Hematopoietic multipotent progenitor cell treated with erythropoietin and hydrocortisone succinate and interleukin-3 and kit ligand, for 17 days (in vitro differentiated cells): ENCODE results near the gene DCD.
"Not testable (repeated sequence)": the region's sequence is repeated elsewhere in the genome, so short reads cannot be mapped to it uniquely, and the experiment has no call there.

Source experiments
- DNase-seq: peaks from one replicate; pipeline ENCODE4 v3.0.0-alpha.2; 2015; ENCODE audit warnings: low spot score

Gene DCD

DNA sequence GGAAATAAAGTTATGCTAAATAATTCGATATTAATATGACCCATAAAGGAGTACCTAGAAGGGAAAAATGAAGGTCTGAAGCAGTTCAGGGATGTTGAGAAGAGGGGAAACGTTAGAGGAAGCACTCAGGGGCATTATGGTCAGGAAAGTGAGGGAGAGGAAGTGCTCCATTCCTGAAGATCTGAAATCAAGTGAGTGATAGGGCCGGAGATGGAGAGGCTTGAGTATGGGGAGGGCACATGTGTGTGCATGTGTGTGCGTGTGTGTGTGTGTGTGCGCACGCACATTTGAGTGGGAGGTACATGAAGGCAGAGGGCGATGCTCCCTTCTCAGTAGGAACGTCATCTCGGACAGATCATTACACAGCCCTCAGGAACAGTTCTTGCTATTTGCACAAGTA, 4.9 kb upstream of the DCD start:
- DNase-seq, result no peak

DNA sequence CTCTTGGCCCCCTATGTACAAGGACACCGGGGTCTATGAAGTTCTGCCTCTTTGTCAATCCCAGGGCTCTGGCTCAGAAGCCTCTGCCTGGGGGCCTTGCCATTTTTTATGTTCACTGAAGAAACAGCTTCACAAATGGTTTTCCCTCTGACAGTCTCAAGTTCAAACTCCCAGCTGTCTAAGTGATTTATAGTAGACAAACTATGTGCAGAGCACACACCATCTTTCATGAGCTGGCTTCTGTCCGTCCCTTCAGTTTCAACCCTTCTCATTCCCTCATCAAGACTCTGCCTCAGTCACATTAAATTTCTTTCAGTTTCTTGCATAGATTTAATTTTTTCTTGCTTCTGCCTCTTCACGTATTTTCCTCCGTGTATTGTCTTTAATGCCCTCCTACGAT, 2.7 kb upstream of the DCD start:
- DNase-seq, result no peak

DNA sequence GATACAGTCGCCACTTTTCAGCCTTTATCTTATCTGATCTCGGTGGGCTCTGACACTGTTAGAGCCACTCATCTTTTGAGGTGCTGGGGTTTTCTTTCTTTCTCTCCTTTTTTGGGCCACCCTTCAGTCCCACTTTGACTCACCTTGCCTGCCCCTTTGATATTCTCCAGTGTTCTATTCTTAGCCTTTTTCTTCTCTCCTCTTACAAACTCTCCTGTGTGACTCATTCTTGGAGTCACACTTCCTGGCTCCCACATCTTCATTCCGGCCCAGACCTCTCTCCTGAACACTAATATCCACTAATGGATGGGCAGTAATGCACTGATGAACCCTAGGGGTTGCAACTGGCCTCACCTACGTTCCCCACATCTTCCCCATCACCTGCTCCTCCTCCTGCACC, 2.2 kb upstream of the DCD start:
- no peak for DNase-seq

DNA sequence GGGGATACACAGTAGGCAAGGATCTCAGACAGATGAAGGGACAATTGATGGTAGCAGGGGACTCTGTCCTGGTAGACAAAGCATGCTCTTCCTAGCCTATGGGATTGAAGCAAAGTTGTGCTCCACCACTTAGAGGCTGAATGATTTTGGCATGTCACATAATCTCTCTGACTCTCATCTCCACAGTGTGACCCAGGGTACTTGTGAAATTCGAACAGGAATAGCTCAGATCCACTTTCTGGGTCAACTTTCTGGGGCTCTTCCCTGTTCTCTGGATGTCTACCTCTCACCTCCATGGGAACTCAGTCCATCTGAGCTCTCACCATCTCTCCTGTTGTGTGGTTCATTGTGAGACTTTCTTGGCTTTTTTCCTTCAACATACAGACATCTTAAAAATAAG, 1.7 kb upstream of the DCD start:
- DNase-seq, result no peak

DNA sequence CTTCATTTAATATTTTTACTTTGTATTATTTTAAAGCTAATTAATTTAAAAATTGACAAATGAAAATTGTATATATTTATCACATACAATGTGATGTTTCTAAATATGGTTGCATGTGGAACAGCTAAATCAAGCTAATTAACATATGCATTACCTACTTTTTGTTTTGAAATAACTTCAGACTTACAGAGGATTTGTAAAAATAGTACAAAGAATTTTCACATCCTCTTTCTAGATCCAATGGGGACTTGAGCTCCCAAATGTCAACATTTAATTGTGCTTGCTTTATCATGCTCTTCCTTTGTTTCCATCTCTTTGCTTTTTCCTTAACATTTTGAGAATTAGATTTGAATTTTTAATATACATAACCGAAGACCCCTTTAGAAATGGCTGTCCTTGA, 6.6 kb downstream of the DCD start:
- no peak for DNase-seq

DNA sequence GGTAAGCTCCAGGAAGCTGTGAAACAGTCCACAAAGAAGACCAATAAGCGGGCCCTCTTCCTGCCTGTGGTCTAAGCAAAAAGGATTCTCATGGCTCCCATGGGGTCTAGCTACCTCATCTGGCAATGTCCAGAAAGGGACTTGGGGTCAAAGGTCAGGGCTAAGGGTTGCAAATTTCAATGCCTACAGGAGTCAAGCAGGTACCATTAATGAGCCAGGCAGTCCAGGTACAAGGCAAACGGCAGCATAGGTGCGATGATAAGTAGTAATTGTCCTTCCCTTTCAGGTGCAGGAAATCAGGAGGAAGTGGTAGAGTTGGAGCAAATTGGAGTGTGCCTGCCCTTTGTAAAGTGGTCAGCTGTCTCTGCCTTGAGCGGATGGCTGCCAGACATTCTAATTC, 7.1 kb downstream of the DCD start:
- no peak for DNase-seq

DNA sequence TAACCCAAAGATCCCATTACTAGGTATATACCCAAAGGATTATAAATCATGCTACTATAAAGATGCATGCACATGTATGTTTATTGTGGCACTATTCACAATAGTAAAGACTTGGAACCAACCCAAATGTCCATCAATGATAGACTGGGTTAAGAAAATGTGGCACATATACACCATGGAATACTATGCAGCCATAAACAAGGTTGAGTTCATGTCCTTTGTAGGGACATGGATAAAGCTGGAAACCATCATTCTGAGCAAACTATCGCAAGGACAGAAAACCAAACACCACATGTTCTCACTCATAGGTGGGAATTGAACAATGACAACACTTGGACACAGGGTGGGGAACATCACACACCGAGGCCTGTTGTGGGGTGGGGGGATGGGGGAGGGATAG, 9.1 kb downstream of the DCD start:
- not testable (repeated sequence) for DNase-seq

DNA sequence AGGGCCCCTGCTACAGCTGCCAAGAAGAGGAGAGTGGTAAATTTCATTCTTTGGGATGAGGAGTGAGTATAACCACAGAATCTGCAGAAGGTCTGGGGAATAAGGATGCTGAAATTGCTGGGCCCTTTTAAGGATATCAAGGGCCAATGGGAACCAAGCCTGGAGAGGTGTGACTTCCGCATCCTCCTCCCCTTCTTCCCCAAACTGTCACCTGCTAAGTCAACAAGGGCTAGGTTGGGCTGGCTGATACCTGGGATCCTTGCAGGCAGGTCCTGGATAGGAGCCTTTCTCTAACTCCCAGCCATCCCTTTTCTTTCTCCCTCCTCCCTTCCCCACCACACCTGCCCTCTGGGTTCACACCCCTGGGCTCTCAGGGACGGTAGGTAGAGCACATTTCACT, 13.4 kb downstream of the DCD start, which contains the start of gene LACRT:
LACRT (minus strand) TSS at position 101 of the 400 bp plus-strand sequence; CDS start at position 47, 54 bp downstream.
- DNase-seq, result no peak

DNA sequence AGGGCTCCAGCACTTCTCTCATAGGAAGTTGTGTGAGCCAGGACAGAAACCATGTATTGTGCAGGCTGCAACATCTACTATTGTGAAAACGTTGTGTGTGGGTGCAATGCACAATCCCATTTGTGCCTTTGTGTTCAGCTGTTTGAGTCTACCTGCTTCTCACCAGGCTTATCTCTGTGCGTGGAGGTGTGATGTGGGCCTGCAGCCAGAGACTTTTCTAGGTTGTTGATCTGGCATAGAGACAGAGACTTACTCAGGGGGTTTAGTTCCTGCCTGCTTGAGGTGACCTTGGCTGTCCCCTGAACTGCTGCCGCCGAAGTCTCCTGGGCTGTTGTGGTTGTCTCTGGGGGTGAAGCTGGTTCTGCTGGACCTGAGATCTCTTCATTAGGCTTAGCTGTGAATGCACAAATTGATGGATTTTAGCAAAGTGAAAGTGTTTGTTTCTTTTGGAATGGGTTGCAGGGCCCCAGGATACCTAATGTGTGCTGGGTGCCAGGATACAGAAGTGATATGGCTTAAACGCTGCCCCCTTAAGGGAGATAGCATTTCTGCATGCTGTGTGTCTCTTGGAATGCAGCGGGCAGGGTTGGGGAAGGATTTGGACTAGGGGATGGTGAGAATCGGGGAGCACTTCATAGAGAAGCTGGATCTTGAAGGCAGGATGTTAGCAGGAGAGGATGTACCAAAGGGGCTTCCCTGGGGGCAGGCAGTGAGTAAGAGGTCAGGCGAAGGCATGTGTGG, 16.0 kb downstream of the DCD start:
- no peak for DNase-seq

DNA sequence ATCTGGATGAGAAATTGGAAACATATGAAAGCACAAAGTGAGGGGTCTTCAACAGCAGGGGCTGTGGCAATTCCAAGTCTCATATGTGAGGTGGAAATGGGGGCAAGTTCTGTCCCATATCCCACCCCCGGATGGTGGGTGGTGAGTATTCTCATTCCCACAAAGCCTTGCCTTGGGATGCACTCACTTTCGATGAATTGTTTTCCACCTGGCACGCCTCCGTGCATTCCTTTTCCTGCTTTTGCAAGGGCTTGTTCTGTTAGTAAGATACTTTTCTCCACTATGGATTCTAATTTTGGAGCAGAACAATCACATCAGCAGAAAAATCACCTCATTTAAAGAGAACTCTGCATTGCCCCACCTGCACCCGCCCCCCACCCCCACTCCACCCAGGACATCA, 16.6 kb downstream of the DCD start:
- DNase-seq, result no peak

DNA sequence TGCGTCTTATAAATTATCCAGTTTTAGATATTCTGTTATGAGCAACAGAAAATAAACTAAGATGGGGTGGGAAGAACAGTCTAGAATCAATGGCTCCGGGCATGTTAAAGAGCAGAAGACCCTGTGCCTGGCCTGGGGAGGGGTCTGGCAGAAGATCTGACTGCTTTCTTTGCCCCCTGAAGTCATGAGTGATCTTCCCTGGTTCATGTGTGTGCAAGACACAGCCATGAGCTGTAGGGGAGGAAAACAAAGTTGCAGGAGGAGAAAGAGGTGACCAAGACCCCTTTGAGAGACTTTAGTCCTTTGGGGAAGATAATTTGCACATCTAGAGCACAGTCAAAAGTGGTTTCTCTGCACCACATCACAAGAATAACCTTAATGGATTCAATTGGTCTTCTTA, 18.2 kb downstream of the DCD start:
- DNase-seq, result no peak

DNA sequence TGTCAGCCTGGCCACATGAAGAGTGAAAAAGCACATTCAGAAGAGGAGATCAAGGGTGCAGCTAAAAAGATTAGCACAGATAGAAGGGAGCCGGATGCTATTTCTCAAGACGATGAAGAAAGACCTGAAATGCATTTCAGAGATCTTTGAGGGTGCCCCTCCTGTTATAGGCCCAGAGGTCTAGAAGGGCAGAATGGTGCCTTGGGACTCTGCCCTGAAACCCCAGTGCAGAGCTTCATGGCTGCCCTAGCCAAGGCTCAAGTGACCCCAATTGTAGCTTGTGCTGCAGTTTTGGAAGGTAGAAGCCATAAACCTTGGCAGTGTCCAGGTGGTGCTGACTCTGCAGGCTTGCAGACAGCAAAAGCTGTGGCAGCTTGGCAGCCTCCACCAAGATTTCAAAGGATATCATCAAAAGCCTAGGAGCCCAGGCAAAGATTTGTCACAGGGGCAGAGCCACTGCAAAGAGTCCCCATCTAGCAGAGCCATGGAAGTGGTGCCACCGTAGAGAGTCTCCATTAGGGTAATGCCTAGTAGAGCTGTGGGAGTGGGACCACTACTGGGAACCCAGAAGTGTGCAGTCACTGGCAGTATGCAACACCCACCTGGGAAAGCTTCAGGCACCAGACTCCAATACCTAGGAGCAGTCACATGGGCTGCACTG, 19.8 kb downstream of the DCD start:
- no peak for DNase-seq

DNA sequence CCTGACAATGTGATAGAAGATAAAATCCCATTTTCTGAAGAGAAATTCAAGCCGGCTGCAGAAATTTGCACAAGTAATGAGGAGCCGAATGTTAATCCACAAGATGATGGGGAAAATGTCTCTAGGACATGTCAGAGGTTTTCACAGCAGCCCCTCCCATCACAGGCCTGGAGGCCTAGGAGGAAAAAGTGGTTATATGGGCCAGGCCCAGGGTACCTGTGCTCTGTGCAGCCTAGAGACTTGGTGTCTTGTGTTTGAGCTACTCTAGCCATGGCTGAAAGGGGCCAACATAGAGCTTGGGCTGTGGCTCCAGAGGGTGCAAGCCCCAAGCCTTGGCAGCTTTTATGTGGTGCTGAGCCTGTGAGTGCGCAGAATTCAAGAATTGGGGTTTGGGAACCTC, 20.9 kb downstream of the DCD start:
- DNase-seq, result no peak

DNA sequence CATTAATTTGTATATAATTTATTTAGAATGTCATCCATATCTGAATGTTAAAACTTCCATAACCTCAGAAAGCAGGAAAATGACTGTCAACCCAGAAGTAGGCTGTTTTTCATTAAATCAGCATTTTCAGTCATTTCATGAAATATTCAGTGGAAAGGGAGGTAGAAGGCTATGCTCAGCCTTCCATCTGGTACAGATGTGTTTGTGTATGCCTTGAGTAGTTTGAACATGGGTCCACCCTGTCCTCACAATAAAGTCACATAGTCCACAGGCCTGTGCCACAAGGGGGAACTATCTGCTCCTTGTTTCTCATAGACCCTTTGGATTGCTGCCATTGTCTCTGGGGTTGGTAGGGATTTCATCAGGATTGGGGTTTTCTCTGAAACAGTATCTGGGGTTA, 22.6 kb downstream of the DCD start:
- DNase-seq, result no peak

DNA sequence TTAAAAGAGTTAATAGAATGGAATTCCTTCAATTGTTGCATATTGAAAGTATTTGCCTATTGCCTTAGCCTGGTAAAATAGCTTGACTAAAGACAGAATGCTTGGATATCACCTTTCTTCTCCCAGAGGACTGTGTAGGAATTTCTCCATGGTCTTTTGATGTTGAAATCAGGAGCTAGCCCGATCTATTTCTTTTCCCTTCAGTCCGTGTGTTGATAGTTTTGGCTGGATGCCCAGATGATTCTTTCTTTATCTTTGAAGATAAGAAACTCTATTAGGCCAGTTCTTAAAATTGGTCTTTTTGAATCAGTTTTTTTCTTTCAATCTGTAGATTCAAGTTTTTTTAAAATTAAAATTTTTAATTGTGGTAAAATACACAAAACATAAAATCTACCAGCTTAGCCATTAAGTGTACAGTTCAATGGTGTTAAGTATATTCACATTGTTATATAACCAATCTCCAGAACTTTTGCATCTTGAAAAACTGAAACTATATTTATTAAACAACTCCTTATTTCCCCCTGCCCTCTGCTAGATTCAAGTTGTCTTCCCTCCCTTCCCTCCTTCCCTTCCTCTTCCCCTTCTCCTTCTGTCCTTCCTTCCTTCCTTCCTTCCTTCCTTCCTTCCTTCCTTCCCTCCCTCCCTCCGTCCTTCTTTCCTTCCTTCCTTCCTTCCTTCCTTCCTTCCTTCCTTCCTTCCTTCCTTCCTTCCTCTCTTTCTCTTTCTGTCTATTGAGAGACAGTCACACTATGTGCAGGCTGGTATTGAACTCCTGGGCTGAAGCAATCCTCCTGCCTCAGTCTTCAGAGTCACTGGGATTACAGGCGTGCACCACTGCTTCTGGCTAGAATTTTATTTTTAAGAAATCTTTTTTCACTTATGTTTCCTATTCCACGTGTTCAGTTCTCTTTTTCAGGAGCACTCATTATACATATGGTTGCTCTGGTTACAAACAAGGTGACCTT, 23.6 kb downstream of the DCD start:
- DNase-seq, result no peak

DNA sequence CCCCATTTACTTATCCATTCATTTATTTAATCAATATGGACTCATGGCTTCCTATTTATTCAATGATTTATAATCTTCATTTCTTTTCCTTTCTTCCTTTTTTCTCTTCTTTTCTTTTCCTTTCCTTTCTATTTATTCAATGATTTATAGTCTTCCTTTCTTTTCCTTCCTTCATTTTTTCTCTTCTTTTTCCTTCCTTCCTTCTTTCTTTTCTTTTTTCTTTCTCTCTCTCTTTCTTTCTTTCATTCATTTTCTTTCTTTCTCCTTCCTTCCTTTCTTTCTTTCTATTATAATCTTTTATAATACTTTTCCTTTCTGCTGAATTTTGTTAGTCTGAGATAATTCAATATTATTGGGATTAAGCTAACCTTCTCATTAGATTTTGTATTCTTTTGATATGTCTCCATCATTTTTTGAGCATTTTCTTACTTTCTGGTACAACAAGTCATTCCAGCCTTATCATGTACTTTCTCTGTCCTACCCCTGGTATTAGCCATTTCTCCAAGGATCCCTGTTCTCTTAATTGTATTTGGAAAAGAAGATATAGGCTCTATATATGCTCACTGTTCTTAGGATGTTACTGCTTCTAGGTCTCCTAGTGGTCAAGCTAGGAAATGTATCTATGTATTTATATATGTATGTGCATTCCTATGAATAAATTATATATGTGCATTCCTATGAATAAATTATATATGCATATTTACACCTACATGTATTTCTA, 25.5 kb downstream of the DCD start:
- DNase-seq, result no peak

DNA sequence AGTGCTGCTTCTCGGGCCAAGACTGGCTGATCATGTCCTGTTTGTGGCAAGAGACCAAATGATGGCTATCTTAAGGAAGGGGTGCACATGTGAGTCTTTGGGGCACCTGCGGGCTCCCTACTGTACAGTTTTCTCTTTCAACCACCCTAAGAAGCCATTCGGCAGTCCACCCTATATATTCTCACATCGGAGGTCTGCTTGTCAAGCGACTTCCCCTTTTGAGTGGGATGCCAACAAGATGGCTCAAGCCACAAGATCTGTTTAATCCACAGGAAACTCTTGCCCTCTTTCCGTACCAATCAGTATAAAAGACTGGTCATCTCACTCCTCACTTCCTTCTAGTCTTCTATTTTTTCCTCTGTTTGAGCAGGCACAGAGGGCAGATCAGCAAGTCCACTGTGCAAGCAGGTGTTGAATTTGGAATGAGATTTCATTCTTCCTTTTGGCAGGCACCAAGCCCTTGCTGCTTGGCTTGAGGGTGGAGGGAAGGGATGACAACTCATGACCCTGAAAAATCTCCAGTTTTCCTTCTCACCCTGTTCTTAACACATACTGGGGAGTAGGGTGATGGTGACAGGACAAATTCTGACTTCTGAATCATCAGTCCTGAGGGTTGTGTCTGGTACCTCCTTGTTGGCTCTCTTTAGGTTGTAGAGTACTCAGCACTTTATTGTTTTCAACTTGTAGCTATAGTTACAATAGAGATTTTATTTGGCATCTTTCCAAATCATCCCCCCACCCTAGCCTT, 31.1 kb downstream of the DCD start:
- DNase-seq, result no peak

DNA sequence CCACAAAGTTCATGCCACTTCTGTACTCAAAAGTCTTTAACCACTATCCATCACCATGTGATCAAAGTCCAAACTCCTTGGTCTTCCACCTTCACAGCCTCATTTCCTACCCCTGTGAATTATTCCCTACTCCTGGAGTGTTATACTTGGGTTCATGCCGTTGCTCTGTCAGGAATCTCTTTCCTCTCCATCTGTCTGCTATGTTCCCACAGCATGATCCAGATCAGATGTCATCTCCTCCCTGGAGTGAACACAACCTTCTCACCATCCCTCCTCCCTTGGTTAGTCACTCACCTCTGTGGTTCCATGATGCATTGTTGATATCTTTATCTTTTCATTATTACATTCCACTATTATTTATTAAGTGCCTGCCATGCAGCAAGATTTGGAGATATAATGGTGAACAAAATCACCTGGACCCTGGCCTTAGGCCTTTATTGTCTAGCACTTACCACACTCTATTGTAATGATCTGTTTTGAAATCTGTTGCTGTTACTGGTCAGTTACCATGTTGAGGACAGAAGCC, 35.9 kb downstream of the DCD start:
- DNase-seq, result no peak

DNA sequence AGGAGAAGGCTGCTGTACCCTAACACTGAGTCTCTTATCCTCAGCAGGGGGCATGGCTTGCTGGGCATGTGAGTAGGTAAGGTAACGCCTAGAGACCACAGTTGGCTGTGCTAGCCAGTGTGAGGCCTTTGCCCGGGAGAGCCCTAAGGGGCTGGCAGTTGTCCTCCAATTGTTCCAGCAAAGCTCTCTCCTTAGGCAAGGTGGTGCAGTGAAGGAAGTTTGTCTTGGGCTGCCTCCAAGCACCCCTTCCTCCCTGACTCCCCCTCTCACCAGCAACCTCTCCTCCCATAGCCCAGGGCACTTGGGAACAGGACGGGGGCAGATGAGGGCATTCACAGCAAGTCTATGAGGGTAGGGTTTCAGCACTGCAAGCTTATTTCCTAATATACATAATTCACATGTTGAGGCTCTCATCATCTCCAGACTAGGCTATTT, 36.4 kb downstream of the DCD start:
- no peak for DNase-seq

DNA sequence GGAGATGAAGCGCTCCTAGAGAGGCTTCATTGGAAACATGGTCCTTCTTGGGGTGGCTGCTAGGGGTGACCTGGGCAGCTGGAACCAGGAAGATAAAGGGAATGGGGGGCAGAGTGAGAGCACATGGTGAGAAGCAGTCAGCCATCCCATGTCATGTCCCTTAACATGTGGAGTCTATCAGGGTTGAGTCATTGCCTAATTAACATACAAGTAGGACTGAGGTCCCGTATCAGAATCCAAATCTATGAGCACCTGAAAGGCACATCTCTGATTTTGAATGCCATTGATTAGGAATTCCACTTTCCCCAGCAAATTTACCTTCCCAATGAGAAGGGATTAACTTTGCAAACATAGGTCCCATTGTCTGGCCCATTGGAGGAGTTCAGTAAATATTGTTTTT, 39.4 kb downstream of the DCD start:
- no peak for DNase-seq

DNA sequence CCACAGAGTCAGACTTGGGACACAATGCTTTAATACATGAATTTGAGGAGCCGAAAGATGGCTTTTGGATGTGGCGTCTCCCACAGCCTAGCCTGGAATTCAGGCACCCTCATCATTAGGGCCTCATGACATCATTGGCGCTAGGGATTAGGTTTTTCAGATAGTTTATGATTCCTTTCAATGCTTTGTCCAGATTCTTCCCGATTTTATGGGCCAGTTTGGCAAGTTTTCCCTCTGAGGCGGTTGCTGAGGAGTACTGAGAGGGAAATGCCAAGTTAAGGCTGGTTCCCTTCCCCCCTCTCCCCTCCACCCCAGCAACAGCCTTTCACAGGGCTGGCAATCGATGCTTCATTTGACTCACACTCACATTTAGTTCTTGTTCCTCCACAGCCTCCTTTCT, 40.0 kb downstream of the DCD start:
- no peak for DNase-seq
